ENCODE data around the gene SDSL.

The SDSL gene, protein sequence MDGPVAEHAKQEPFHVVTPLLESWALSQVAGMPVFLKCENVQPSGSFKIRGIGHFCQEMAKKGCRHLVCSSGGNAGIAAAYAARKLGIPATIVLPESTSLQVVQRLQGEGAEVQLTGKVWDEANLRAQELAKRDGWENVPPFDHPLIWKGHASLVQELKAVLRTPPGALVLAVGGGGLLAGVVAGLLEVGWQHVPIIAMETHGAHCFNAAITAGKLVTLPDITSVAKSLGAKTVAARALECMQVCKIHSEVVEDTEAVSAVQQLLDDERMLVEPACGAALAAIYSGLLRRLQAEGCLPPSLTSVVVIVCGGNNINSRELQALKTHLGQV

GRCh38 chr12:113422030-113422885 is at the start of gene SDSL:
Gene SDSL, plus strand, starts transcription at chr12:113422380. Its CDS starts 5,603 bp downstream, at chr12:113427983.
- peak within 1 kb of the TSS; percentile 71; the same call in 1 of the 2 replicates for H3K4me3 ChIP-seq (ENCODE audit: low read length)

DNA sequence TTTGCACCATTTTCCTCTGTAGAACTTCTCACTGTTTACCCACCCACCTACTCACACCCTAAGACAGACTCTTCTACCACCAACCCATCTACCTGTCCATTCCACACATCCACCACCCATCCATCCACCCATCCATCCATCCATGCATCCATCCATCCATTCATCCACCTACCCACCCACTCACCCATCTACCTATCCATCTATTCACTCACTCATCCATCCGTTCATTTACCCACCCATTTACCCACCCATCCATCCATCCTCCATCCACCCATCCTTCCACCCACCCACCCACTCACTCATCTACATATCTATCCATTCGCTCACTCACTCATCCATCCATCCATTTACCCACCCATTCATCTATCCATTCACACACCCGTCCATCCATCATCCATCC is 48.7 kb upstream of the SDSL start:
- no peak for TF ChIP-seq ZNF274 (IDR thresholded peaks at IDR 0.05; ENCODE audit: low read depth, low read length)

More at GRCh38 chr12:113422030-113422885, at the start of gene SDSL:
- no peak for TF ChIP-seq ZNF274 (IDR thresholded peaks at IDR 0.05; ENCODE audit: low read depth, low read length)

DNA sequence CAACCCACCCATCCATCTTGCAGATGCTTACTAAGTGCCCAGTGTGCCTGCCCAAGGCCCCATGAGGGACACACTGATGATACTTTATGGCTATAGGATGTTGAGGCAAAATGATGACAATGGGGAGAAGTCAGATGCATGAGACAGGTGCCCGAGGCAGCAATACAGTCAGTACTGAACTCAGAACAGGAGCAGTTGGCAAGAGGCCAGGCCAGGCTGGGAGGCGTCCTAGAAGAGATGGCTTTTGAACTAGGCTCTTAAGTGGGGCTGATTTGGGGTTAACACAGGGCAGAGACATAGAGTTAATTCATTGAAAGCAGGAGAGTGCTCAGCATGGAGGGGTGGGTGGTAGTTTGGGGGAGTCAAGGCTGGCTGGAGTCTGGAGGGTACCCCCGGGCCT is 48.2 kb upstream of the SDSL start:
- TF ChIP-seq ZNF274 (IDR thresholded peaks at IDR 0.05; ENCODE audit: low read depth, low read length): no peak
- no peak overlapping the region for H3K4me3 ChIP-seq (ENCODE audit: low read length)

More for the DNA sequence above, 48.7 kb upstream of the SDSL start:
- no peak overlapping the region for H3K4me3 ChIP-seq (ENCODE audit: low read length)

DNA sequence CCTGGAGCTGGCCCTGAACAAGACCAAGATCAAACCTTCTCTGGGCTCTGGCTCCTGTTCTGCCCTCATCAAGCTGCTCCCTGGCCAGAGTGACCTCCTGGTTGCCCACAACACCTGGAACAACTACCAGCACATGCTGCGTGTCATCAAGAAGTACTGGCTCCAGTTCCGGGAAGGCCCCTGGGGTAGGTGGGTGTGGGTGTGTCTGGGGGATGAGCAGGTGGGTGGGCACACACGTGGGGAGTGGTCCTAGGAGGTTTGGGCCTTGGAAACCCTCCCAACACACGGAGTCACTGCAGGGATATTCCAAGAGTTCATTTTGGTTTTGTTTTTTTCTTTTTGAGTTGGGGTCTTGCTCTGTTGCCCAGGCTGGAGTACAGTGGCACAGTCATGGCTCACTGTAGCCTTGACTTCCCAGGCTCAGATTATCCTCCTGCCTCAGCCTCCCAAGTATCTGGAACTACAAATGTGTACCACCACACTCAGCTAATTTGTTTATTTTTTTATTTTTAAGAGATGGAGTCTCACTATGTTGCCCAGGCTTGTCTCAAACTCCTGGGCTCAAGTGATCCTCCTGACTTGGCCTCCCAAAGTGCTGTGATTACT is 47.3 kb upstream of the SDSL start:
- H3K4me3 ChIP-seq (ENCODE audit: low read length): no peak overlapping the region
- no peak for TF ChIP-seq ZNF274 (IDR thresholded peaks at IDR 0.05; ENCODE audit: low read depth, low read length)

GRCh38 chr12:113378291-113378690 is 43.9 kb upstream of the SDSL start:
- TF ChIP-seq ZNF274 (IDR thresholded peaks at IDR 0.05; ENCODE audit: low read depth, low read length): no peak
- no peak overlapping the region for H3K4me3 ChIP-seq (ENCODE audit: low read length)

GRCh38 chr12:113381220-113381619 is 41.0 kb upstream of the SDSL start:
- no peak for TF ChIP-seq ZNF274 (IDR thresholded peaks at IDR 0.05; ENCODE audit: low read depth, low read length)

GRCh38 chr12:113382206-113382605 is 40.0 kb upstream of the SDSL start:
- TF ChIP-seq ZNF274 (IDR thresholded peaks at IDR 0.05; ENCODE audit: low read depth, low read length): no peak
- H3K4me3 ChIP-seq (ENCODE audit: low read length): no peak overlapping the region

More at GRCh38 chr12:113381220-113381619, 41.0 kb upstream of the SDSL start:
- H3K4me3 ChIP-seq (ENCODE audit: low read length): no peak overlapping the region

DNA sequence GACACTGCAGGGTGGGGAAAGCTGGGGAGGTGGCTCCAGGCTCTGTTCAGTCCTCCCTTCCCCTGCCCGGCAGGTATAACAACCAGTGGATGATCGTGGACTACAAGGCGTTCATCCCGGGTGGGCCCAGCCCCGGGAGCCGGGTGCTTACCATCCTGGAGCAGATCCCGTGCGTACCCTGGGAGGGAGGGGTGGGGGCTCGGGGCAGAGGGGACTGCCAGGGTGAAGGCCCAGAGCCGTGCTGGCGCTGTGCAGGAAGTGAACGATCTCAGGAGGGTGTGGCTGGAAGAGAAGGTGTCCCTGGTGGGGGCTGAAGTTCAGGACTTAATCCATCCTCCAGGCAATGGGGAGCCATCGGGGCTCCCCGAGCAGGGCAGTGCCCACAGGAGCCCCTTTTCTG is 37.4 kb upstream of the SDSL start:
- no peak for TF ChIP-seq ZNF274 (IDR thresholded peaks at IDR 0.05; ENCODE audit: low read depth, low read length)
- H3K4me3 ChIP-seq (ENCODE audit: low read length): no peak overlapping the region

DNA sequence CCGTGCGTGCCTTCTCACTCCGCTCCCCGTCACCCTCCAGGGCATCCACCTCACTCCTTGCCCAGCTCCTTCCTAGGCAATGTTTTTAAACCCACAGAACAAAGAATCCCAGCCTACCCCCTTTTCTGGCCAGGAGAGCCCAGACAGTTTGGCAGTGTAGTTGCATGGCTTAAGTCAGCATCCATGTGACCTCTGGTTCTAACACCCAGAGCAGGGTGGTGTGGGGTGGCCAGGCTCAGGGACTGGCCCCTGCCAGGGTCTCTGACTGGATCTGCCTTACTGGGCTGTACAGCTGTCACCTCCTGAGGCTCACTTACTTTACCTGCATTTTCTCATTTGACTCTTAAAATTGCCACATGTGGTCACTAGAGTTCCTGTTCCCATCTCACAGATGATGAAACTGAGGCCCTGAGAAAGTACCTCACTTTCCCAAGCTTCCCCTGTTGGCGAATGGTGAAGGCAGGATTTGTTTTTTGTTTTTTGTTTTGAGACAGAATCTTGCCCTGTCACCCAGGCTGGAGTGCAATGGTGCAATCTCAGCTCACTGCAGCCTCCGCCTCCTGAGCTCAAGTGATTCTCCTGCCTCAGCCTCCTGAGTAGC is 36.8 kb upstream of the SDSL start:
- H3K4me3 ChIP-seq (ENCODE audit: low read length): no peak overlapping the region
- no peak for TF ChIP-seq ZNF274 (IDR thresholded peaks at IDR 0.05; ENCODE audit: low read depth, low read length)

DNA sequence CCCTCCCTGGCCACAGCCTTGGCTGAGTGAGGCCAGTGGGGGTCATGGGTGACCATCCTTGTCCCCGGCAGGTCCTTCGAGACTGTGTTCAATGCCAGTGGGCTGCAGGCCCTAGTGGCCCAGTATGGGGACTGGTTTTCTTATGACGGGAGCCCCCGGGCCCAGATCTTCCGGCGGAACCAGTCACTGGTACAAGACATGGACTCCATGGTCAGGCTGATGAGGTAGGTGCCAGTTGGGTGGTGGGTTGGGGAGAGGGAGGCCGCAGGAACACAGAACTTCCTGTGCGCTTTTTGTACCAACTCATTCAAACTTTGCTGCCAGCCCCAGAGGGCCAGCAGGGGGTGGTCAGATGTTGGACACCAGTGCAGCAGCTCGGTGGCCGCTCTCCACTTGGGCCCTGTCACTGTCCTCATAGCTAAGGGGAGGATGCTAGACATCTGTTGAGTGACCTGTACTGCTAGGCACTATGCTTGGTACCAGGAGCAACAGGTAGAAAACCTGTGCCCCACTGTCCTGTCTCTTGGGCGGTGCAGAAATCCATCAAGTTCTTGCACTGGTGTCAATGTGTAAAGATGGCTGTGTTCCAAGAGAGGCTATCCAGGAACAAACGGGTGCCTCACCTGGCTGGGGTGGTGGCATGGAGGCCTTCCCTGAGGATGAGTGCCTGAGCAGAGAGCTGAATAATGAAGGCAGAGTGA is 35.2 kb upstream of the SDSL start:
- H3K4me3 ChIP-seq (ENCODE audit: low read length): no peak overlapping the region
- no peak for TF ChIP-seq ZNF274 (IDR thresholded peaks at IDR 0.05; ENCODE audit: low read depth, low read length)

DNA sequence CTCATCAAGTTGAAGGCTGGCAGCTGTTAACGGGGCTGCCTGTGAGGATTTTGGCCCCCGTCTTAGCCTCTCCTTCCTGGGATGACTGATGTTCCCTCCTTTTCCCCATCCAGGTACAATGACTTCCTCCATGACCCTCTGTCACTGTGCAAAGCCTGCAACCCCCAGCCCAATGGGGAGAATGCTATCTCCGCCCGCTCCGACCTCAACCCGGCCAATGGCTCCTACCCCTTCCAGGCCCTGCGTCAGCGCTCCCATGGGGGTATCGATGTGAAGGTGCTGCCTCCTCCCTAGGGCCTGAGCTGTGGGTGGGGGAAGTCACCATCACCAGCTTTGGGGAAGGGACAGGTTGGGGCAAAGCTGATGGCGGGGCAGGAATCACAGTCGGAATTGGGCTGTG is 34.5 kb upstream of the SDSL start:
- no peak overlapping the region for H3K4me3 ChIP-seq (ENCODE audit: low read length)
- TF ChIP-seq ZNF274 (IDR thresholded peaks at IDR 0.05; ENCODE audit: low read depth, low read length): no peak

GRCh38 chr12:113388351-113388750 is 33.8 kb upstream of the SDSL start:
- TF ChIP-seq ZNF274 (IDR thresholded peaks at IDR 0.05; ENCODE audit: low read depth, low read length): no peak
- H3K4me3 ChIP-seq (ENCODE audit: low read length): no peak overlapping the region
